NCI-H1694 (cell line): ENCODE measurements around the gene SMARCD1.

Source experiments
- DNase-seq: peaks from one replicate; lab custom pipeline; 2025; lab: John Stamatoyannopoulos, UW

The SMARCD1 gene

GRCh38 chr12:50084775-50085614 lies at the start of gene SMARCD1:
Gene SMARCD1, plus strand, starts transcription at chr12:50085342. Its CDS starts 28 bp downstream, at chr12:50085370.
- DNase-seq = peak; percentile 87

GRCh38 chr12:50038336-50038735 lies 46.8 kb upstream of the SMARCD1 start:
- no peak for DNase-seq

- peak; percentile 77 for DNase-seq
Observed at GRCh38 chr12:50039151-50039835, 45.8 kb upstream of the SMARCD1 start.

- DNase-seq = no peak
Observed at GRCh38 chr12:50040657-50041056, 44.5 kb upstream of the SMARCD1 start.

- DNase-seq = no peak
Observed at GRCh38 chr12:50041062-50041860, 43.9 kb upstream of the SMARCD1 start.

GRCh38 chr12:50041962-50042361 lies 43.2 kb upstream of the SMARCD1 start:
- DNase-seq = no peak

- DNase-seq = no peak
Observed at GRCh38 chr12:50042693-50043092, 42.4 kb upstream of the SMARCD1 start.

- DNase-seq = no peak
Observed at GRCh38 chr12:50043308-50043707, 41.8 kb upstream of the SMARCD1 start.

- no peak for DNase-seq
Observed at GRCh38 chr12:50043854-50044253, 41.3 kb upstream of the SMARCD1 start.

- DNase-seq = no peak
Observed at GRCh38 chr12:50047693-50048250, 37.4 kb upstream of the SMARCD1 start.

GRCh38 chr12:50049254-50050118 lies 35.7 kb upstream of the SMARCD1 start:
- DNase-seq = no peak

- DNase-seq = no peak
Observed at GRCh38 chr12:50050119-50050385, 35.1 kb upstream of the SMARCD1 start.

- DNase-seq = peak; percentile 70
Observed at GRCh38 chr12:50050410-50051098, 34.6 kb upstream of the SMARCD1 start.

GRCh38 chr12:50051101-50051806 lies 33.9 kb upstream of the SMARCD1 start:
- DNase-seq = no peak

- DNase-seq = no peak
Observed at GRCh38 chr12:50052544-50052943, 32.6 kb upstream of the SMARCD1 start.

- peak; percentile 60 for DNase-seq
Observed at GRCh38 chr12:50052964-50053363, 32.2 kb upstream of the SMARCD1 start.

GRCh38 chr12:50053583-50053982 lies 31.6 kb upstream of the SMARCD1 start:
- no peak for DNase-seq

- DNase-seq = peak; percentile 32
Observed at GRCh38 chr12:50055831-50056638, 29.1 kb upstream of the SMARCD1 start.

GRCh38 chr12:50056639-50056976 lies 28.5 kb upstream of the SMARCD1 start:
- DNase-seq = no peak
